HEK293 (cell line): ENCODE measurements around the gene METTL14.

ENCODE experiments used
- PRDM10 ChIP-seq: fragments of 450-650 bp; formaldehyde crosslinking; IDR thresholded peaks from 2 replicates; pipeline ENCODE4 v1.5.1; 2016; ENCODE audit warnings: missing biosample characterization, missing genetic modification characterization
- REST ChIP-seq: fragments of 450-650 bp; formaldehyde crosslinking; IDR thresholded peaks from 2 replicates; pipeline ENCODE4 v1.5.1; 2016; ENCODE audit warnings: missing biosample characterization, missing genetic modification characterization
- SP3 ChIP-seq: fragments of 450-650 bp; formaldehyde crosslinking; IDR thresholded peaks from 2 replicates; pipeline ENCODE4 v1.5.1; 2016; ENCODE audit warnings: missing biosample characterization, missing genetic modification characterization
- YY1 ChIP-seq: fragments of 450-650 bp; formaldehyde crosslinking; IDR thresholded peaks from 2 replicates; pipeline ENCODE4 v1.5.1; 2018; ENCODE audit warnings: missing biosample characterization, missing genetic modification characterization
- ZEB2 ChIP-seq: fragments of 450-650 bp; formaldehyde crosslinking; IDR thresholded peaks from 2 replicates; pipeline ENCODE4 v1.5.1; 2016; ENCODE audit warnings: missing biosample characterization, missing genetic modification characterization
- ZNF202 ChIP-seq: fragments of 450-650 bp; formaldehyde crosslinking; IDR thresholded peaks from 2 replicates; pipeline ENCODE4 v1.5.1; 2016; ENCODE audit warnings: missing biosample characterization, missing genetic modification characterization, borderline replicate concordance
- ZNF302 ChIP-seq: fragments of 450-650 bp; formaldehyde crosslinking; IDR thresholded peaks from 2 replicates; pipeline ENCODE4 v1.5.1; 2016; ENCODE audit warnings: missing biosample characterization, missing genetic modification characterization, low read depth
- ZNF830 ChIP-seq: fragments of 450-650 bp; IDR thresholded peaks from 2 replicates; pipeline ENCODE4 v1.5.0; 2018; ENCODE audit warnings: missing biosample characterization, missing genetic modification characterization, low read depth, mild to moderate bottlenecking, moderate library complexity
- TF ChIP-seq, protein P1 (sequence below): sonication (generic); formaldehyde crosslinking; IDR thresholded peaks from 2 replicates; pipeline ENCODE4 v1.8.1; 2022; ENCODE audit warnings: mild to moderate bottlenecking, moderate library complexity, missing genetic modification reagents
- TF ChIP-seq, protein P2 (sequence below): fragments of 450-650 bp; formaldehyde crosslinking; IDR thresholded peaks from 2 replicates; pipeline ENCODE4 v1.5.1; 2016; ENCODE audit warnings: missing biosample characterization, missing genetic modification characterization

DNA sequence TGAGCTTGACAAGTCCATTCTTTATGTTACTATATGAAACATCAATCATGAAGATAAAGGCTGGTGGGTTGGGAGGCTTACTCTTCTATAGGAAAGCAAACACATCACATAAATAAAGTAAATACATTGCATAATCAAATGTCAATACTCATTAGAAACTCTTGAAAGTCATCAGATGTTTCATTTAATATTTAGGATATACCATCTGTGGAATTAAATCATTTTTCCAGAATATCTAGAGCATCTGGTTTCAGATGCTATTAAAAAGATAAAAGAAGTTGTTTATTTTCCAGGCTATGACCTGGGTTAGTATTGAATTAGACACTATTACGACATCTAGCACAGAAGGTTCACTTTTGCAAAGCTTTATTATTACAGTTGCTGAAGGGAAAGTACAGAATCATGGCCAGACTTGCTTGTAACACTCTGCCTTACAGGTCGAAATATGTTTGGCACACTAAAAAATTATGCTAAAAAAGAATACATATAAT is 72.6 kb downstream of the METTL14 start:
- no peak for TF ChIP-seq SP3 (tag by site-specific recombination)
- TF ChIP-seq ZNF302 (tag by site-specific recombination) = no peak
- TF ChIP-seq, protein P1, sequence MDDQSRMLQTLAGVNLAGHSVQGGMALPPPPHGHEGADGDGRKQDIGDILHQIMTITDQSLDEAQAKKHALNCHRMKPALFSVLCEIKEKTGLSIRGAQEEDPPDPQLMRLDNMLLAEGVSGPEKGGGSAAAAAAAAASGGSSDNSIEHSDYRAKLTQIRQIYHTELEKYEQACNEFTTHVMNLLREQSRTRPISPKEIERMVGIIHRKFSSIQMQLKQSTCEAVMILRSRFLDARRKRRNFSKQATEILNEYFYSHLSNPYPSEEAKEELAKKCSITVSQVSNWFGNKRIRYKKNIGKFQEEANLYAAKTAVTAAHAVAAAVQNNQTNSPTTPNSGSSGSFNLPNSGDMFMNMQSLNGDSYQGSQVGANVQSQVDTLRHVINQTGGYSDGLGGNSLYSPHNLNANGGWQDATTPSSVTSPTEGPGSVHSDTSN (CRISPR knock-in tag) = no peak
- TF ChIP-seq, protein P2, sequence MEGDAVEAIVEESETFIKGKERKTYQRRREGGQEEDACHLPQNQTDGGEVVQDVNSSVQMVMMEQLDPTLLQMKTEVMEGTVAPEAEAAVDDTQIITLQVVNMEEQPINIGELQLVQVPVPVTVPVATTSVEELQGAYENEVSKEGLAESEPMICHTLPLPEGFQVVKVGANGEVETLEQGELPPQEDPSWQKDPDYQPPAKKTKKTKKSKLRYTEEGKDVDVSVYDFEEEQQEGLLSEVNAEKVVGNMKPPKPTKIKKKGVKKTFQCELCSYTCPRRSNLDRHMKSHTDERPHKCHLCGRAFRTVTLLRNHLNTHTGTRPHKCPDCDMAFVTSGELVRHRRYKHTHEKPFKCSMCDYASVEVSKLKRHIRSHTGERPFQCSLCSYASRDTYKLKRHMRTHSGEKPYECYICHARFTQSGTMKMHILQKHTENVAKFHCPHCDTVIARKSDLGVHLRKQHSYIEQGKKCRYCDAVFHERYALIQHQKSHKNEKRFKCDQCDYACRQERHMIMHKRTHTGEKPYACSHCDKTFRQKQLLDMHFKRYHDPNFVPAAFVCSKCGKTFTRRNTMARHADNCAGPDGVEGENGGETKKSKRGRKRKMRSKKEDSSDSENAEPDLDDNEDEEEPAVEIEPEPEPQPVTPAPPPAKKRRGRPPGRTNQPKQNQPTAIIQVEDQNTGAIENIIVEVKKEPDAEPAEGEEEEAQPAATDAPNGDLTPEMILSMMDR (tag by site-specific recombination) = no peak
- no peak for TF ChIP-seq ZEB2
- no peak for TF ChIP-seq ZNF830
- no peak for TF ChIP-seq REST (tag by site-specific recombination)
- no peak for TF ChIP-seq PRDM10 (tag by site-specific recombination)
- TF ChIP-seq YY1 (tag by site-specific recombination) = no peak
- no peak for TF ChIP-seq ZNF202 (tag by site-specific recombination)
